HepG2 (cell line): ENCODE results near the gene REG1B. TPM values are rescaled to one million over a fixed set of nuclear protein-coding genes. Genes with fewer than 3 reads are reported as not detected.

ENCODE experiments used
- ATAC-seq: fragments of 200-7000 bp; cut with Tn5 transposase; 3 replicates; pipeline ENCODE4 v1.9.1; 2020; ENCODE audit warnings: mild to moderate bottlenecking, moderate library complexity
- BruUV-seq: library from RNA; stranded (reverse); fragments of 400-500 nt; replicated peaks from 2 replicates; lab custom pipeline; 2021; lab: Mats Ljungman, UMichigan
- CTCF ChIA-PET: fragments of 300-600 bp; formaldehyde crosslinking; extraction: SDS; loops from one replicate; lab custom pipeline; 2021; ENCODE audit warnings: low total read pairs, inconsistent platforms, low intra/inter-chr PET ratio; lab: Yijun Ruan, JAX
- POLR2A ChIA-PET: fragments of 350-600 bp; sonication (Branson Sonifier 250); formaldehyde crosslinking; loops from one replicate; lab custom pipeline; 2020; ENCODE audit warnings: antibody characterized with exemption, inconsistent platforms; lab: Yijun Ruan, JAX
- DNase-seq: peaks from one replicate; pipeline ENCODE4 v3.0.0-alpha.2; 2015; ENCODE audit warnings: low spot score
- FAIRE-seq: peaks from 3 replicates; lab custom pipeline; 2011; peaks lifted over from hg19 to GRCh38; lab: Jason Lieb, UNC
- H2AFZ ChIP-seq: one replicate; pipeline ENCODE4 v1.6.1; 2011; ENCODE audit warnings: low read length, inconsistent platforms
- H3K27ac ChIP-seq: fragments of 300-600 bp; 3 replicates; pipeline ENCODE4 v1.8.0; 2011; ENCODE audit warnings: mixed run types, mild to moderate bottlenecking, mixed read lengths, low read length, inconsistent platforms; ENCODE audit not compliant: insufficient read depth; ENCODE audit errors: extremely low read length
- H3K27me3 ChIP-seq, 2 experiments: fragments of 200-600 bp in 1 of 2; 2 replicates in 1 of 2; 3 replicates in 1 of 2; pipeline versions ENCODE4 v1.6.0 to v1.8.0; 2011; ENCODE audit warnings: low read length in 2 of 2, mild to moderate bottlenecking in 2 of 2, moderate library complexity in 2 of 2, inconsistent platforms in 1 of 2; ENCODE audit not compliant: insufficient read depth in 2 of 2, control insufficient read depth in 1 of 2
- H3K36me3 ChIP-seq, 2 experiments: fragments of 200-600 bp in 1 of 2; replicated peaks in 1 of 2; 2 replicates in 1 of 2; 3 replicates in 1 of 2; pipeline versions ENCODE4 v1.5.1 to v1.8.0; 2011; ENCODE audit warnings: low read length in 2 of 2, inconsistent platforms in 1 of 2; ENCODE audit not compliant: insufficient read depth in 2 of 2, control insufficient read depth in 1 of 2
- H3K4me1 ChIP-seq: 2 replicates; pipeline ENCODE4 v1.5.1; 2012; ENCODE audit warnings: low read length, inconsistent platforms; ENCODE audit not compliant: insufficient read depth
- H3K4me2 ChIP-seq: 2 replicates; pipeline ENCODE4 v1.6.0; 2011; ENCODE audit warnings: low read depth, low read length, inconsistent platforms
- H3K4me3 ChIP-seq, 3 experiments: fragments of 200-600 bp in 1 of 3; sonication (generic), shearing (Covaris generic) in 1 of 3; replicated peaks in 1 of 3; 2 replicates each; pipeline ENCODE4 v1.5.1; 2011 to 2016; ENCODE audit warnings: low read length in 3 of 3, inconsistent platforms in 2 of 3, low read depth in 2 of 3, mild to moderate bottlenecking in 2 of 3, control low read depth in 1 of 3, mixed read lengths in 1 of 3; ENCODE audit not compliant: insufficient read depth in 1 of 3
- H3K79me2 ChIP-seq: one replicate; pipeline ENCODE4 v1.6.1; 2011; ENCODE audit warnings: low read length, inconsistent platforms; ENCODE audit not compliant: insufficient read depth
- H3K9ac ChIP-seq: 2 replicates; pipeline ENCODE4 v1.6.0; 2011; ENCODE audit warnings: mild to moderate bottlenecking, low read depth, low read length, inconsistent platforms; ENCODE audit not compliant: insufficient read depth
- H3K9me3 ChIP-seq: 2 replicates; pipeline ENCODE4 v1.5.1; 2012; ENCODE audit warnings: mild to moderate bottlenecking, low read length
- H4K20me1 ChIP-seq: 2 replicates; pipeline ENCODE4 v1.6.0; 2011; ENCODE audit warnings: inconsistent platforms, mild to moderate bottlenecking, low read length, moderate library complexity; ENCODE audit not compliant: insufficient read depth
- GATA4 ChIP-seq: sonication (generic); IDR thresholded peaks from 2 replicates; pipeline ENCODE4 v1.6.1; 2016; ENCODE audit warnings: antibody characterized with exemption, low read depth, borderline replicate concordance
- MIER3 ChIP-seq: IDR thresholded peaks from 2 replicates; pipeline ENCODE4 v1.6.1; 2016; ENCODE audit warnings: missing compliant biosample characterization, borderline replicate concordance
- MTA3 ChIP-seq: sonication (generic); formaldehyde crosslinking; IDR thresholded peaks from 2 replicates; pipeline ENCODE4 v1.4.0; 2020; ENCODE audit warnings: missing genetic modification reagents
- ZKSCAN8 ChIP-seq: IDR thresholded peaks from 2 replicates; pipeline ENCODE4 v1.6.1; 2016; ENCODE audit warnings: borderline replicate concordance, missing genetic modification reagents, missing compliant biosample characterization
- ZNF441 ChIP-seq: sonication (generic); formaldehyde crosslinking; IDR thresholded peaks from 2 replicates; pipeline ENCODE4 v1.7.0; 2021; ENCODE audit warnings: missing genetic modification reagents, borderline replicate concordance
- ZNF780A ChIP-seq: sonication (generic); formaldehyde crosslinking; IDR thresholded peaks from 2 replicates; pipeline ENCODE4 v1.8.0; 2022; ENCODE audit warnings: mild to moderate bottlenecking, missing genetic modification reagents, moderate library complexity
- WGBS: methylation state at CpG from one replicate; pipeline ENCODE4 v1.1.6; 2017; ENCODE audit warnings: low lambda C conversion rate; 5-methylcytosine and 5-hydroxymethylcytosine counted together
- in situ Hi-C: cut with HindIII; loops from 2 replicates; pipeline ENCODE4 v1.10.0; 2017; ENCODE audit warnings: low pct_unique_long_range_greater_than_20kb; ENCODE audit not compliant: extremely low pct_ligation_motif_present
- intact Hi-C: fragments of 100-400 bp; cut with micrococcal nuclease; formaldehyde crosslinking; loops from one replicate; pipeline ENCODE4 v1.10.0; 2022; ENCODE audit not compliant: unreplicated experiment
- polyA plus RNA-seq, 8 experiments: library from polyadenylated mRNA; depleted of rRNA in 3 of 8; stranded (reverse) in 7 of 8; unstranded in 1 of 8; fragments of >200 nt; fragmentation: Illumina TruSeq in 4 of 8; extraction: Trizol in 4 of 8; gene quantifications; 2 replicates each; pipeline versions ENCODE4 v1.2.1 to v1.2.3, GENCODE V29; 2011 to 2016; ENCODE audit warnings: low read depth in 4 of 8, missing spikeins in 1 of 8, mixed read lengths in 1 of 8; ENCODE audit not compliant: insufficient read depth in 1 of 8
- total RNA-seq, 5 experiments: library from RNA; depleted of rRNA; stranded (reverse); fragments of >200 nt; fragmentation: Illumina TruSeq; extraction: Trizol; gene quantifications; 2 replicates each; pipeline ENCODE4 v1.2.3, GENCODE V29; 2016; ENCODE audit warnings: low read depth in 1 of 5
- TF ChIP-seq, protein P1 (sequence below): sonication (generic); formaldehyde crosslinking; IDR thresholded peaks from 2 replicates; pipeline ENCODE4 v1.4.0; 2020; ENCODE audit warnings: missing genetic modification reagents, borderline replicate concordance
- TF ChIP-seq, protein P2 (sequence below): sonication (generic); formaldehyde crosslinking; IDR thresholded peaks from 2 replicates; pipeline ENCODE4 v1.4.0; 2020; ENCODE audit warnings: missing genetic modification reagents, mild to moderate bottlenecking, borderline replicate concordance

The REG1B gene
- total and polyA plus RNA-seq, 2 of the 13 experiments (the other 11 are each of a cell fraction or from before 2014, with no cell fraction given): not detected

DNA sequence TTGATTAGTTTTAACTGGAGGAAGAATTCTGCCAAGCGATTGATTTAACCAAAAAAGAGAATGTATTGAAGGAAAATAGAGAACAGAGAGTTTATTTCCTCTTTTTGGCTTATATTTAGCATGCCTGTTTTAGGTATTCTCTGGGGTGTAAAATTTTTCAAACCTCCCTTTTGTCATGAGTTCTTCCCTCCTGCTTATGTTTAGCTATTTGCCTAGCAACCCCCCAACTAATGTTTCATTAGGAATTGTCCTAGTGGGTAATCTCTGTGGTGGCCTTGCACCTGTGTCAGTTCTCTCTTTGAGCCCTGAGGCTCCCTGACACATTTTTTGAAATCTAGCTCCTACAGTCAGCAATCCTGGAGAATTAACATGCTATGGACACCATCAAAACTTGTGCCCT is 12.5 kb upstream of the REG1B start:
- no peak overlapping the region for H3K9ac ChIP-seq
- peaks cover 10% of the 10 kb centered on the region for H3K9me3 ChIP-seq
- no peak for DNase-seq
- H3K4me1 ChIP-seq: no peaks in the 10 kb centered on the region
- POLR2A ChIA-PET: no interaction called here
- H2AFZ ChIP-seq: no peak overlapping the region
- H3K4me2 ChIP-seq: no peak overlapping the region
- H3K4me3 ChIP-seq: no peak overlapping the region
- FAIRE-seq: no peak
- H3K36me3 ChIP-seq: no peaks in the 10 kb centered on the region
- BruUV-seq: no TSS peak
- no peak for ATAC-seq
- intact Hi-C loops (no loop called here), in situ Hi-C loops (no loop called here)
- H3K27me3 ChIP-seq: peaks cover 0 to 11% of the 10 kb centered on the region in 2 experiments; a peak in 2 of 5 replicates
- CTCF ChIA-PET: no interaction called here
- 0% methylated on average over 1 of the region's 1 CpG for WGBS
- H3K79me2 ChIP-seq: no peaks in the 10 kb centered on the region
- H4K20me1 ChIP-seq: no peaks in the 10 kb centered on the region
- no peak overlapping the region for H3K27ac ChIP-seq
- TF ChIP-seq MTA3 (CRISPR knock-in tag) (no peak), GATA4 (no peak)
- TF ChIP-seq, protein P1, sequence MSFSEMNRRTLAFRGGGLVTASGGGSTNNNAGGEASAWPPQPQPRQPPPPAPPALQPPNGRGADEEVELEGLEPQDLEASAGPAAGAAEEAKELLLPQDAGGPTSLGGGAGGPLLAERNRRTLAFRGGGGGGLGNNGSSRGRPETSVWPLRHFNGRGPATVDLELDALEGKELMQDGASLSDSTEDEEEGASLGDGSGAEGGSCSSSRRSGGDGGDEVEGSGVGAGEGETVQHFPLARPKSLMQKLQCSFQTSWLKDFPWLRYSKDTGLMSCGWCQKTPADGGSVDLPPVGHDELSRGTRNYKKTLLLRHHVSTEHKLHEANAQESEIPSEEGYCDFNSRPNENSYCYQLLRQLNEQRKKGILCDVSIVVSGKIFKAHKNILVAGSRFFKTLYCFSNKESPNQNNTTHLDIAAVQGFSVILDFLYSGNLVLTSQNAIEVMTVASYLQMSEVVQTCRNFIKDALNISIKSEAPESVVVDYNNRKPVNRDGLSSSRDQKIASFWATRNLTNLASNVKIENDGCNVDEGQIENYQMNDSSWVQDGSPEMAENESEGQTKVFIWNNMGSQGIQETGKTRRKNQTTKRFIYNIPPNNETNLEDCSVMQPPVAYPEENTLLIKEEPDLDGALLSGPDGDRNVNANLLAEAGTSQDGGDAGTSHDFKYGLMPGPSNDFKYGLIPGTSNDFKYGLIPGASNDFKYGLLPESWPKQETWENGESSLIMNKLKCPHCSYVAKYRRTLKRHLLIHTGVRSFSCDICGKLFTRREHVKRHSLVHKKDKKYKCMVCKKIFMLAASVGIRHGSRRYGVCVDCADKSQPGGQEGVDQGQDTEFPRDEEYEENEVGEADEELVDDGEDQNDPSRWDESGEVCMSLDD (CRISPR knock-in tag): no peak

DNA sequence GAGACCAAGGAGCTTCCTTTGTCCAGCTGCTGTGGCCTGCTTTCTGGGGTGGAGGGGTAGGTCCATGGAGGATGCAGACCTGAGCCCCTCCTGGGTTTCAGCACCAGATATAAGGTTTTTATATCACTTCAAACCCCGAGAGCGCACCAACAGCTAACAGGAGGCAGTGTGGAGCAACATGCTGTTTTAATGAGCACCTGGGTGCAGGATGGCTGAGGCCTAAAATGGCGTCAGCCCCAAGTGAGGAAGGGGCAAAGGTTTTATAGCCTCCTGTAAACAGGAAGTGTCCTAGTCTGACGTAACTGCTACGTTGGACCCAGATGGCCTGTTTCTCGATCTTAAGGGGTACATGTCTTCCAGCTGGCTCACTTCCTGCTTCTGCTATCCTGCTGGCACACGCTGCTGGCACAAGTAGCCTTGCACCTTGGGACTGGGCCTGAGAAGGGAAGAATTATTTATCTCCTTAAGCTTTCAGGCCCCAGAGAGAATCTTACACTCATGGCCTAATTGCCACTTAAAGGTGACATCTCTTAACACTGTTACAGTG is 11.4 kb upstream of the REG1B start:
- FAIRE-seq (no peak), DNase-seq (no peak), ATAC-seq (no peak)
- intact Hi-C loops: no loop called here
- Histone ChIP-seq H3K4me2 (no peak overlapping the region), H3K27me3 (peaks cover 0 to 18% of the 10 kb centered on the region in 2 experiments; a peak in 3 of 5 replicates), H3K4me3 (no peak overlapping the region), H3K27ac (no peak overlapping the region), H4K20me1 (no peaks in the 10 kb centered on the region), H3K4me1 (no peaks in the 10 kb centered on the region), H3K9me3 (peaks cover 10% of the 10 kb centered on the region), H3K79me2 (no peaks in the 10 kb centered on the region), H3K9ac (no peak overlapping the region), H2AFZ (no peak overlapping the region), H3K36me3 (no peaks in the 10 kb centered on the region)
- 24% methylated on average over 7 of the region's 7 CpGs for WGBS
- in situ Hi-C loops: no loop called here
- POLR2A ChIA-PET: no interaction called here
- CTCF ChIA-PET: no interaction called here
- no TSS peak for BruUV-seq
- TF ChIP-seq MIER3 (no peak), ZNF780A (CRISPR knock-in tag) (no peak), ZNF441 (no peak), ZKSCAN8 (no peak)
- TF ChIP-seq, protein P2, sequence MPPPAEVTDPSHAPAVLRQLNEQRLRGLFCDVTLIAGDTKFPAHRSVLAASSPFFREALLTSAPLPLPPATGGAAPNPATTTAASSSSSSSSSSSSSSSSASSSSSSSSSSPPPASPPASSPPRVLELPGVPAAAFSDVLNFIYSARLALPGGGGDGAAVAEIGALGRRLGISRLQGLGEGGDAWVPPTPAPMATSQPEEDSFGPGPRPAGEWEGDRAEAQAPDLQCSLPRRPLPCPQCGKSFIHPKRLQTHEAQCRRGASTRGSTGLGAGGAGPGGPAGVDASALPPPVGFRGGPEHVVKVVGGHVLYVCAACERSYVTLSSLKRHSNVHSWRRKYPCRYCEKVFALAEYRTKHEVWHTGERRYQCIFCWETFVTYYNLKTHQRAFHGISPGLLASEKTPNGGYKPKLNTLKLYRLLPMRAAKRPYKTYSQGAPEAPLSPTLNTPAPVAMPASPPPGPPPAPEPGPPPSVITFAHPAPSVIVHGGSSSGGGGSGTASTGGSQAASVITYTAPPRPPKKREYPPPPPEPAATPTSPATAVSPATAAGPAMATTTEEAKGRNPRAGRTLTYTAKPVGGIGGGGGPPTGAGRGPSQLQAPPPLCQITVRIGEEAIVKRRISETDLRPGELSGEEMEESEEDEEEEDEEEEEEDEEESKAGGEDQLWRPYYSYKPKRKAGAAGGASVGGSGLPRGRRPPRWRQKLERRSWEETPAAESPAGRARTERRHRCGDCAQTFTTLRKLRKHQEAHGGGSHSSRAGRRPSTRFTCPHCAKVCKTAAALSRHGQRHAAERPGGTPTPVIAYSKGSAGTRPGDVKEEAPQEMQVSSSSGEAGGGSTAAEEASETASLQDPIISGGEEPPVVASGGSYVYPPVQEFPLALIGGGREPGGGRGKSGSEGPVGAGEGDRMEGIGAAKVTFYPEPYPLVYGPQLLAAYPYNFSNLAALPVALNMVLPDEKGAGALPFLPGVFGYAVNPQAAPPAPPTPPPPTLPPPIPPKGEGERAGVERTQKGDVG: no peak
